ENCODE data around the gene TMEM8B. TPM values are rescaled to one million over a fixed set of nuclear protein-coding genes. Genes with fewer than 3 reads are reported as not detected.
A peak's percentile ranks its signal among the peaks of the same experiment; 100 is the strongest.

Gene TMEM8B
- total RNA-seq, 1 donor from 2014 or later: 2.3 TPM

- Mint-ChIP-seq H3K36me3 (ENCODE audit: low read depth) (no peaks in the 10 kb centered on the region), H3K4me1 (peaks cover 3% of the 10 kb centered on the region), H3K9me3 (no peaks in the 10 kb centered on the region), H3K4me3 (no peak overlapping the region), H3K27me3 (peaks cover 2% of the 10 kb centered on the region), H3K27ac (no peak overlapping the region)
- no peak for DNase-seq
- intact Hi-C loops (cut with micrococcal nuclease): no loop called here
Observed at GRCh38 chr9:35854091-35854762, 25.2 kb downstream of the TMEM8B start.

DNA sequence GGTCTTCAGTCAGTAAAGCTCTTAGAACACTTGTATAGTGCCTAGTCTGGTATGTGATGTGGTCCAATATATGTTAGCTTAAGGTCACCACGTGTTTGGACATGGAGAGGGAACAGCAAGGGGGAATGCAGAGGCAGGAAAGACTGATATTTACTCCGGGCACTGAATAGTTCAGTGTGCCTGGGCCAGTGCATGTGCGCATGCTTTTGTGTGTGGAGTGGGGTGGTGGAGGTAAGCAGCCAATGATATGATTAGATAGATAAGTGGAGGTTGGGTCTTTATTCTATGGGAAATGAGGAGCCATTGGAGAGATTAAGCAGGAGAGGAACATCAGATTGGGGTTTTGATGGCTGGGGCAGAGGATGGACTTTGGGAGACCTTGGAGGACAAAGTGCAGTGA is 27.2 kb downstream of the TMEM8B start:
- Mint-ChIP-seq H3K27me3 (peaks cover 4% of the 10 kb centered on the region), H3K4me3 (no peak overlapping the region), H3K4me1 (peaks cover 3% of the 10 kb centered on the region), H3K36me3 (ENCODE audit: low read depth) (no peaks in the 10 kb centered on the region), H3K9me3 (no peaks in the 10 kb centered on the region), H3K27ac (no peak overlapping the region)
- intact Hi-C loops (cut with micrococcal nuclease): no loop called here
- DNase-seq: no peak

GRCh38 chr9:35856882-35857281 is 27.9 kb downstream of the TMEM8B start:
- Mint-ChIP-seq H3K9me3 (no peaks in the 10 kb centered on the region), H3K4me3 (no peak overlapping the region), H3K36me3 (ENCODE audit: low read depth) (no peaks in the 10 kb centered on the region), H3K27ac (no peak overlapping the region), H3K27me3 (peaks cover 8% of the 10 kb centered on the region), H3K4me1 (peaks cover 3% of the 10 kb centered on the region)
- intact Hi-C loops (cut with micrococcal nuclease): no loop called here
- DNase-seq: no peak

GRCh38 chr9:35858458-35858857 is 29.4 kb downstream of the TMEM8B start:
- Mint-ChIP-seq H3K36me3 (ENCODE audit: low read depth) (no peaks in the 10 kb centered on the region), H3K9me3 (no peaks in the 10 kb centered on the region), H3K27ac (no peak overlapping the region), H3K27me3 (peaks cover 11% of the 10 kb centered on the region), H3K4me3 (no peak overlapping the region), H3K4me1 (peaks cover 3% of the 10 kb centered on the region)
- no peak for DNase-seq
- intact Hi-C loops (cut with micrococcal nuclease): no loop called here

GRCh38 chr9:35859310-35859989 is 30.4 kb downstream of the TMEM8B start:
- DNase-seq: no peak
- H3K27me3 Mint-ChIP-seq: peaks cover 11% of the 10 kb centered on the region

GRCh38 chr9:35859990-35860339 is 30.9 kb downstream of the TMEM8B start:
- H3K27me3 Mint-ChIP-seq: peaks cover 11% of the 10 kb centered on the region
- DNase-seq: no peak
- H3K27ac Mint-ChIP-seq: no peak overlapping the region
- no peaks in the 10 kb centered on the region for H3K36me3 Mint-ChIP-seq (ENCODE audit: low read depth)
- no peak overlapping the region for H3K4me3 Mint-ChIP-seq
- H3K9me3 Mint-ChIP-seq: no peaks in the 10 kb centered on the region
- peaks cover 3% of the 10 kb centered on the region for H3K4me1 Mint-ChIP-seq
- intact Hi-C loops (cut with micrococcal nuclease): no loop called here

More at GRCh38 chr9:35859310-35859989, 30.4 kb downstream of the TMEM8B start:
- H3K9me3 Mint-ChIP-seq: no peaks in the 10 kb centered on the region
- no peaks in the 10 kb centered on the region for H3K36me3 Mint-ChIP-seq (ENCODE audit: low read depth)
- no peak overlapping the region for H3K4me3 Mint-ChIP-seq
- peaks cover 3% of the 10 kb centered on the region for H3K4me1 Mint-ChIP-seq
- H3K27ac Mint-ChIP-seq: no peak overlapping the region
- intact Hi-C loops (cut with micrococcal nuclease): no loop called here

- Mint-ChIP-seq H3K4me1 (peaks cover 3% of the 10 kb centered on the region), H3K4me3 (no peak overlapping the region), H3K9me3 (no peaks in the 10 kb centered on the region), H3K27me3 (peaks cover 11% of the 10 kb centered on the region), H3K36me3 (ENCODE audit: low read depth) (no peaks in the 10 kb centered on the region), H3K27ac (no peak overlapping the region)
- intact Hi-C loops (cut with micrococcal nuclease): no loop called here
- DNase-seq: no peak
Observed at GRCh38 chr9:35861161-35861897, 32.3 kb downstream of the TMEM8B start.

GRCh38 chr9:35862328-35862727 is 33.3 kb downstream of the TMEM8B start:
- intact Hi-C loops (cut with micrococcal nuclease): no loop called here
- H3K36me3 Mint-ChIP-seq (ENCODE audit: low read depth): no peaks in the 10 kb centered on the region
- DNase-seq: no peak

GRCh38 chr9:35863583-35863982 is 34.6 kb downstream of the TMEM8B start:
- peak; percentile 46 for DNase-seq
- peaks cover 1% of the 10 kb centered on the region for H3K4me1 Mint-ChIP-seq
- no peak overlapping the region for H3K4me3 Mint-ChIP-seq
- no peaks in the 10 kb centered on the region for H3K9me3 Mint-ChIP-seq
- H3K36me3 Mint-ChIP-seq (ENCODE audit: low read depth): no peaks in the 10 kb centered on the region
- no peak overlapping the region for H3K27ac Mint-ChIP-seq
- peaks cover 8% of the 10 kb centered on the region for H3K27me3 Mint-ChIP-seq
- intact Hi-C loops (cut with micrococcal nuclease): no loop called here

More at GRCh38 chr9:35862328-35862727, 33.3 kb downstream of the TMEM8B start:
- no peak overlapping the region for H3K27ac Mint-ChIP-seq
- peaks cover 3% of the 10 kb centered on the region for H3K4me1 Mint-ChIP-seq
- no peak overlapping the region for H3K4me3 Mint-ChIP-seq
- H3K27me3 Mint-ChIP-seq: peaks cover 8% of the 10 kb centered on the region
- H3K9me3 Mint-ChIP-seq: no peaks in the 10 kb centered on the region

DNA sequence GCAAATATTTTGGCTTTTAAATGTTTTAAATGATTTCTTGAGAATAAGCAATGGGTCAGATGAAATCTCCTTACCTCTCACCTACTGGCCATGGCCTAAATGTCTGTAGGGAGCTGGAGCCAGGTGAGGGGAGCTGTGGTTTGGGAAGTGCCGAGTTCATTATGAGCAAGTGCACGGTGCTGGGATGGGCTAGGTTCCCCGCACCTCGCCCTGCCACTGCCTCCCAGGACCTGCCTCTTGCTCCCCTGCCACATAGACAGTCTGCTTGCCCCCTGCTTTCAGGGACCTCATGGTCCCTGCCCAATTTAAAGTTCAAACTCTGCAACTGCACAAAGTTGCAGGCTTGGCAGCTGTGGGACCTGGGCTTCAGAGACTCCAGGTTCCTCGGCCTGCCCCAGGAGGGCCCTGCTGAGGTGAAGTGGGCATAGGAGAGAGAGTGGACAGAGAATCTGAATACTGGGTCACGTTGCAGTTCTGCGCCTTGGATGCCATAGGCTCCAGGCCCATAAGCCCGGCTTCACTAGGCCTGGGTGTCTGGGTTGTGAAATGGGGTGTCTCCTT is 35.7 kb downstream of the TMEM8B start:
- intact Hi-C loops (cut with micrococcal nuclease): no loop called here
- Mint-ChIP-seq H3K36me3 (ENCODE audit: low read depth) (no peaks in the 10 kb centered on the region), H3K9me3 (no peaks in the 10 kb centered on the region), H3K27ac (no peak overlapping the region), H3K4me1 (no peaks in the 10 kb centered on the region), H3K4me3 (no peak overlapping the region), H3K27me3 (peaks cover 8% of the 10 kb centered on the region)
- DNase-seq: peak; percentile 26

GRCh38 chr9:35867538-35867937 is 38.5 kb downstream of the TMEM8B start:
- intact Hi-C loops (cut with micrococcal nuclease): no loop called here
- no peak overlapping the region for H3K4me3 Mint-ChIP-seq
- H3K9me3 Mint-ChIP-seq: no peaks in the 10 kb centered on the region
- peaks cover 3% of the 10 kb centered on the region for H3K27me3 Mint-ChIP-seq
- peak; percentile 43 for DNase-seq
- H3K36me3 Mint-ChIP-seq (ENCODE audit: low read depth): no peaks in the 10 kb centered on the region
- no peak overlapping the region for H3K27ac Mint-ChIP-seq
- no peaks in the 10 kb centered on the region for H3K4me1 Mint-ChIP-seq

DNA sequence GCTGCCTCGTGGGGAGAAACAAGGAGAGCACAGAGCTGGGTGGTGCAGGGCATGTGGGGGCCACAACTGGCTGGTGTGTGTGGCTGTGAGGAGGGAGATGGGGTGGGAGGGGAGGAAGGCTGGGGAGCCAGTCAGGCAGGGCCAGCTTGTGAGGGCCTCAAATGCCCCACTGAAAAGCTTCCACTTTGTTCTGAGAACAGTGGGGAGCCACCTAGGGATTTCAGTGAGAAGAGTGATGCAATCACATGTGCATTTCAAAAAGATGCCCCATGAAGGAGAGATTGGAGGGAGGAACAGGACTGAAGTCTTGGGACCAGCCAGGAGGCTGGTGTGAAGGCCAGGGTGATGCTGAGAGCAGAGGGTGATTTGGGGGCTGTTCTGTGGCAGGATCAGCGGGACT is 39.9 kb downstream of the TMEM8B start:
- peak; percentile 44 for DNase-seq
- no peaks in the 10 kb centered on the region for H3K27me3 Mint-ChIP-seq
- H3K27ac Mint-ChIP-seq: no peak overlapping the region
- no peaks in the 10 kb centered on the region for H3K36me3 Mint-ChIP-seq (ENCODE audit: low read depth)
- H3K9me3 Mint-ChIP-seq: no peaks in the 10 kb centered on the region
- intact Hi-C loops (cut with micrococcal nuclease): no loop called here
- no peak overlapping the region for H3K4me3 Mint-ChIP-seq
- H3K4me1 Mint-ChIP-seq: no peaks in the 10 kb centered on the region

GRCh38 chr9:35869621-35870216 is 40.7 kb downstream of the TMEM8B start:
- H3K27ac Mint-ChIP-seq: no peak overlapping the region
- intact Hi-C loops (cut with micrococcal nuclease): no loop called here
- no peaks in the 10 kb centered on the region for H3K4me1 Mint-ChIP-seq
- H3K36me3 Mint-ChIP-seq (ENCODE audit: low read depth): no peaks in the 10 kb centered on the region
- no peak overlapping the region for H3K4me3 Mint-ChIP-seq
- H3K9me3 Mint-ChIP-seq: no peaks in the 10 kb centered on the region
- peaks cover 2% of the 10 kb centered on the region for H3K27me3 Mint-ChIP-seq
- DNase-seq: peak; percentile 44

Measured in activated CD4-positive, alpha-beta T cell treated with anti-CD3 and anti-CD28 coated beads, Interleukin-2, amount 10 ng/mL, durations not matched to agents 24 days and 14 days (primary cell).